Activated CD8-positive, alpha-beta memory T cell treated with anti-CD3 and anti-CD28 coated beads, Interleukin-2, amount 50 U/mL, for 1 hour (primary cell): ENCODE data around the gene TECPR2.
A peak's percentile ranks its signal among the peaks of the same experiment; 100 is the strongest.

ENCODE experiments used
- DNase-seq: peaks from one replicate; pipeline ENCODE4 v3.0.0-alpha.2; 2020; ENCODE audit errors: extremely low read depth

The TECPR2 gene

DNA sequence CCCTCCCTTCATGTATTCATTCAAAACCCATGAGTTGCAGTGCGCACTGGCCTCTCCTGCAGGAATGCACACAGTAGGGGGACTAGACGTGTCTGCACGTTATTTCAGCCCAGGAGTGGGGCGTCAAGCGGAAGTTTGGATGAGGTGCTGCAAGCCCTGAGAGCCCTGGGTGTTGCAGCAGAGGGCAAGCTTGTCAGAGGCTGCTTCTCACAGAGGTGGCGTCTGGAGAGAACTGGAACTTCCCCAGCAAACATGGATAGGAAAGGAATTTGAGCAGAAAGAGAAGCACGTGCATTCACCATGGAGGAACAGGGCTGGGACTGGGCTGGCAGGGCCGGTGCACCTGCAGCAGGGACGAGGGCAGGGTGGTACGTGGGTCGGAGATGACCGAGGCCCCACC, 64.9 kb downstream of the TECPR2 start:
- no peak for DNase-seq

DNA sequence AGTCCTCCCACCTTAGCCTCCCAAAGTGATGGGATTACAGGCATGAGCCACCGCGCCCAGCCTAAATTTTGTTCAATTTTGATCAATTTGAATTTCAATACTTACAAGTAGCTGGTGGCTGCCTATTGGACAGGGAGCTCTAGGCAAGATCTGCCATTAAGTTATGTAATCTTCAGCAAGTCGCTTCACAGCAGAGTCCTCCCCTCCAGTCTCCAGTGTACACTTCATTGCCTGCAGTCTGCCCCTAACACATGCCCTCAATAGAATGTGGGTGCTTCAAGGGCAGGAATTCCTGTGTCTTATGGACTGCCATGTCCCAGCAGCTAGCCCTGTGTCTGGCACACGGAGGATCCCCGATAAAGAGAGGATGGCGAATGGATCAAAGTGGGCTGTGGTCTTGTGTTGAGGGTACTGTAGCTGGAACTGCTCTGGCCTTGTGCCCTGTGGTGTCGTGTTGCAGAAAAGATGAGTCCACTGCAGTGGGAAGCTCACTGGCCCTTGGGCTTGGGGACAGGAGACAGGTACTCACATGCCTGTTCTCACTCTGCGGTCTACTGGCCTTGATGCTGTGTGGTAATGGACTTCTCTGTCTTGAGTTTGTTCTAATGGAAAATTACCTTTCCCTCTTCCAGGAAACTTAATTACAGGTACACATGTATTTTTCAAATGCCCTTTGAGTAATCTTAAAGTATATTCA, 67.6 kb downstream of the TECPR2 start:
- no peak for DNase-seq

DNA sequence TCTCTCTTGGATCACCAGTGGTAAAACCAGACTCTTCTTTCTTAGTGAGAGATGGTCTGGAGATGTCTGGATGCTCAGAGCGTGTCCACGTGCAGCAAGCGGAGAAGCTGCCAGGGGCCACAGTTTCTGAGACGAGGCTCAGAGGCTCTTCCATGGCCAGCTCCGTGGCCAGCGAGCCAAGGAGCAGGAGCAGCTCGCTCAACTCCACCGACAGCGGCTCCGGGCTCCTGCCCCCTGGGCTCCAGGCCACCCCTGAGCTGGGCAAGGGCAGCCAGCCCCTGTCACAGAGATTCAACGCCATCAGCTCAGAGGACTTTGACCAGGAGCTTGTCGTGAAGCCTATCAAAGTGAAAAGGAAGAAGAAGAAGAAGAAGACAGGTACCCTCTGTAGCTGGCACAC, 69.0 kb downstream of the TECPR2 start:
- no peak for DNase-seq

DNA sequence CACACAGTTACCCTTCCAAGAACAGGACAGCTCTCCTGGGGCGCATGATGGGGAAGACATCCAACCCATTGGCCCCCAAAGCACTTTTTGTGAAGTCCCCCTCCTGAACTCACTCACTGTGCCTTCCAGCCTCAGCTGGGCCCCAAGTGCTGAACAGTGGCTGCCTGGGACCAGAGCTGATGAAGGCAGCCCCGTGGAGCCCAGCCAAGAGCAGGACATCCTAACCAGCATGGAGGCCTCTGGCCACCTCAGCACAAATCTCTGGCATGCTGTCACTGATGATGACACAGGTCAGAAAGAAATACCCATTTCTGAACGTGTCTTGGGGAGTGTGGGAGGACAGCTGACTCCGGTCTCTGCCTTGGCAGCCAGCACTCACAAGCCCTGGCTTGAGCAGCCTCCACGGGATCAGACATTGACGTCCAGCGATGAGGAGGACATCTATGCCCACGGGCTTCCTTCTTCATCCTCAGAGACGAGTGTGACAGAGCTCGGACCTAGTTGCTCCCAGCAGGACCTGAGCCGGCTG, 72.0 kb downstream of the TECPR2 start:
- no peak for DNase-seq

DNA sequence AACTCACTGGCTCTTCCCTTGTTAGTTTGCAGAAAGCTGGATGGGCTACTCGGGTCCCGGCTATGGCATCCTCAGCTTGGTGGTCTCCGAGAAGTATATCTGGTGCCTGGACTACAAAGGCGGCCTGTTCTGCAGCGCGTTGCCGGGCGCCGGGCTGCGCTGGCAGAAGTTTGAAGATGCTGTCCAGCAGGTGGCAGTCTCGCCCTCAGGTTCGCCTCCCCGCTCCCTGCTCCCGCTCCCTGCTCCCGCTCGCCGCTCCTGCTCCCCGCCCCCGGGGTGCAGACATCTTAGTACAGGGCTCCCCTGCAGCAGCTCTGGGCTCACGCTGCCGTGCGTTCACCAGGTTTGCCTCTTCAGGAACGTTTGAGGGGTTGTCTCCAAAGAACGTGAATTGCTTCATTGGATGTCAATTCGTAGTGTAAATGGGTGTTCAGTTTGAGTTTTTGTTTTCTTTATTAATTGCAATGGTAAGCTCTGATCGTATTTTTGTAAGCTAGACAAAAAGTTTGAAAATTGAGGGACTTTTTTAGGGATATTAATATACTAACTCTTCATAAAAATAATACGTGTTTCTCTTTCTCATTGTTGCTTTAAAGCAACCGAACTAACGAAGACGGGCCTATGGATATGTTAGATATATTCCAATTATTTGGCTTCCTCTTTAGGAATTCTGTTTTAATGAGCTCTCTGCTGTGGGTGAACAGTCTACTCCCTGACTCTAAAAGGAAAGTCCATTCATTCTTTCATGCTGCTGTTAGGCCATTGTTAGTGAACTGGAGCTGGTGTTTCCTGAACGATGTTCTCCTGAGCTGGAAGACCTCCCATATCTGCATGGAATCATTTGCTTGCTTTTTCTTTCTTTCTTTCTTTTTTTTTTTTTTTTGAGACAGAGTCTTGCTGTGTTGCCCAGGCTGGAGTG, 75.5 kb downstream of the TECPR2 start:
- DNase-seq: peak; percentile 24

DNA sequence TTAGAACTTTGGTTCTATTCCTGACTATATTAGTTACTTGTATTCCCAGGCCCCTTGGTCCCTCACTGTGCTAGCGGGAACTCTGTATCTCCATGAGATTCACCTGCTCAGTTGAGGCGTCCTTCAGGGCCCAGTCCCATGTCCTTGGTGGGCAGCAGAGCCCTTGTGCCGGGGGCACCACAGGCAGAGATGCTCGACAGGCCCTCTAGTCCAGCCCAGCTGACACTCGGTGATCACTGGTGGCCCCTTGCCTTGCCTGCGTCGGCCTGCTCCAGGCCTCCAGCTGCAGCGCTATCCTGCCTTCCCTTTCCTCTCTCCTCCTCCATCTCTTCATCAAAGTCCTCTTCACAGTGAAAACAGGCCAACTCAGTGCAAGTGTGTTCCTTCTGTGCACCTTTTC, 76.8 kb downstream of the TECPR2 start:
- no peak for DNase-seq

DNA sequence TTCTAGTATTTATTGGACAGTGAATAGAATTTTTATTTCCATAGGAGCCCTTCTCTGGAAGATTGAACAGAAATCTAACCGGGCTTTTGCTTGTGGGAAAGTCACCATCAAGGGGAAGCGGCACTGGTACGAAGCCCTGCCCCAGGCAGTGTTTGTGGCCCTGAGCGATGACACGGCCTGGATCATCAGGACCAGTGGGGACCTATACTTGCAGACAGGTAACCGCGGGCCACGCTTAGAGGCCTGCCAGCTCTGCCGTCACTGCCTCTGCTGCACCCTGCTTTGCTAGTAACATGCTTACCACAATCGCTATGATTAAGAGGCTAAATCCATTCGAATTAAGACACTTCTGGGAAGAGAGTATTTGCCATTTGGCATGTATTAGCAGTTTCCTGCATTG, 77.7 kb downstream of the TECPR2 start:
- no peak for DNase-seq

DNA sequence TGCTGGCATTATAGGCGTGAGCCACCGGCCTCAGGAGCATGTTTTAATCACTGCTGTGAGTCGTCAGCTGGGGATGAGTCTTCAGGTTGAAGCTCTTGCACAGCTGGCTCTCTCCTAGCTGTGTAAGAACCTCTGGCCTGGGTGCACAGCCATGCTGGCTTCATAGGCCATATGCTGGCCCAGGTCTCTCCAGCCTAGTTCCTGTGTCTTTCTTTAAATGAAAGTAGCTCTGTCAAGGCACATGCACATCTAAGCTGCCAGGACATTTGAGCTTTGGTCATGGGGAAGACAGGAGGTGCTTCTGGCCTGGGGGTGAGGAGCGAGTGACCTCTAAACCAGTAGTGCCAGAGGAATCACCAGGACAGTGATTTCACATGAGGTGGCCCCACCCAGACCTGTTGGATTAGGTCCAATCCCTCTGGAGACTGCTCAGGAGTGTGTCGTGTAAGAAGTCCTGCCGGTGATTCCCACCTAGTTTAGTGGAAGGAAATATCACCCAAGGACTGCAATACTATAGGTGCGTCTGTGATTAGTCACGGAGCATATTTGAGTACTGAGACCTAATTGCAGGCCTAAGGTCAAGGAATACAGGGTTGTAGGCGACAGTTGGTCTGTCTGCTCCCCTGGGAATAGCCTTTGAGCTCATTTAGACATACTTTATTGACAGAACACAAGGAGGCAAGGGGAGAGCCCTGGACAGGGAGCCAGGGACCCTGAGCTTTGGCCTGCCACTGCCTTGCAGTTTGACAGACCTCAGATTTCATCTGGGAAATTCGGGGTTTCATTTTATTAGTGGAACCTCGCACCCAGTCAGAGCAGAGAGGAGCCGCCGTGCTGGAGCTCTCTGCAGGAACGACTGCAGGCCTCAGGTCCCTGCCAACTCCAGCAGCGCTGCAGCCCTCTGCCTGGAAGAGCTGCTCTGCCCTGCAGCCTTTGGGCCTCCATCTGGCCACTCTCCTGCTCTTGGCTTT, 79.8 kb downstream of the TECPR2 start:
- no peak for DNase-seq

DNA sequence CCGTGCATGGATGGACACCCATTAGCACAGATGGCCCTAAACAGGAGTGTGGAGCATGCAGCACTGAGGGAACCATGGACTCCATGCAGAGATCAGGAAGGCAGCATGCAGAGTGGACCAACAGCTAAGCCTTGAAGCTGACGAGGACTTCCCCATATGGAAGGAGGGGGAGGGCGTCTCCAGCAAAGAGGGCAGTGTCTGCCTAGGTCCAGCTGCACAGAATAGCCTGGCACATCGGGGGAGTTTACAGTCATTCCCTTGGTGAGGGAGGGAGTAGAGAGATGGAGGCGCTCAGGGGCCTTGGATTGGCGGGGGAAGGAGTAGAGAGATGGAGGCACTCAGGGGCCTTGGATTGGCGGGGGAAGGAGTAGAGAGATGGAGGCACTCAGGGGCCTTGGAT, 82.3 kb downstream of the TECPR2 start:
- no peak for DNase-seq

DNA sequence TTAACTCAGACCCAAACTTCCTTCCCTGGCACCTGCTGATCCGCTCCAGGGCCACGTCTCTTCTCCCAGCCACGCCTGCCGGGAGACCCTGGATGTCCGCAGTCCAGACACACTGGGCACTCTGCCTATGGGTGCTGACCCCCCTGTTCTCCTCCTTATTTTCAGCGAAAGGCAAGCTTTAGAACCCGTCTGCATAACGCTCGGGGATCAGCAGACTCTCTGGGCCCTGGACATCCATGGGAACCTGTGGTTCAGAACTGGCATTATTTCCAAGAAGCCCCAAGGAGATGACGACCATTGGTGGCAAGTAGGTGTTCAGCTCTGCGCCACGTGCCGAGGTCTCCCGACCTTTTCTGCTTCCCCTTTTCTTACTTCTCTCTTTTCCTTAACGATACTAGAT, 82.9 kb downstream of the TECPR2 start:
- no peak for DNase-seq

DNA sequence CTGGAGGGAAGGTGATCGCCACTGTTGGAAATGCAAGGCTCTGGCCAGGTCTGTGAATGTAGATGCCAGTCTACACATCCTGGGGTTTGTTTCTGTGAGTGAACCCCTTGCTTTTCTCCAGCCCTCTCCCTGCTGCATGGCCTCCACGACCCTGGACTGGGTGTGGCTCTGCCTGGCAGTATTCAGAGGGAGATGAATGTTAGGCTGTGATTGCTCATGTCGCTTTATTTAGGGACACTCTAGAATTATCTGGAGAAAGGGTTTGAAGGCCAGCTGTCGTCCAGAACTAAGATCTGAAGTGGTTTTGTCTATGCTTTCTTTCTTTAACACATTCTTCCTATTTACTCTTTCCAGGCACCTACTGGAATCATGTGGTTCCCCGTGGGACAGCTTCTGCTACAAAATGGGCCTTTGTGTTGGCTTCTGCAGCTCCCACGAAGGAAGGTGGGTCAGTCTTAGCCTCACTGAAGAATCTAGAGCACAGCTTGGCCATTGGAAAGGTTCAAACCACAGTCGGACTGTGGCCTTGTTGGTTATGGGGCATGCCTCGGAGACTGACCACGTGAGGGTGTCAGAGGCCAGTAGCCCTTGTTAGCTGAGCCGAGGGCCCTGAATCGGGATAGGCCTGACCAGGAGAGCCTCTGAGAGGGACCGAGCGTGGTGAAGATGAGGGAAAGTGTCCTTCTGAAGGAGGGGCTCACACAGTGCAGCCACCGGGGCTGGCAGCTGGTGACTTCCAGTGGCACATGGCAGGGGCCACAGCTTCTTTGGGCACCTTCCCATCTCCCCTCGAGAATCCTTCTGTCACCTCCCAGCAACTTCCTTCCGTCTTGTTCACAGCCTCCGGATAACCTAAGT, 87.7 kb downstream of the TECPR2 start:
- no peak for DNase-seq

DNA sequence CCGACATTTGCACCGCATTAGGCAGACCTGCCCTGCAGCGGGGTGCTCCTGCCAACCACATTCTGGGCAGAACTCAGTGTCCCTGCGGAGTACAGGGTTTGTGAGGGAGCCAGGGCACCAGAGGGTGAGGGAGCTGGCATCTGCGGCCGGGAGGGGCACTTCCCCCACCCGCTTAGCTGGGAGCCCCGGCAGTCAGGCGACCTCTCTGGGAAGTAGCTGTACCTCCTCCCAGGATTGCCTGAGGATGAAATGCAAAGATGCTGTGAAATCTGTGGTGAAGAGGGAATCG, 88.3 kb downstream of the TECPR2 start:
- no peak for DNase-seq

DNA sequence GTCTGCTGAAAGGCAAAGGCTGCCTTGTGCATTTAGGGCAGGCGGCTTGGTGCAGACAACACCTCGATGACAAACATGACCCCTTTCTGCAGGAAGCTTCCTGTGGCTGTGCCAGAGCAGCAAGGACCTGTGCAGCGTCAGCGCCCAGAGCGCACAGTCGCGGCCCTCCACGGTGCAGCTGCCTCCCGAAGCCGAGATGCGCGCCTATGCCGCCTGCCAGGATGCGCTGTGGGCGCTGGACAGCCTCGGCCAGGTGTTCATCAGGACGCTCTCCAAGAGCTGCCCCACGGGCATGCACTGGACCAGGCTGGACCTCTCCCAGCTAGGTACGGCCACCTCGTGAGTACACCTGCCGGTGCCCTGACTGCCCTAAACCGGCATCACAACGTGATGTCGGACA, 89.6 kb downstream of the TECPR2 start:
- no peak for DNase-seq

DNA sequence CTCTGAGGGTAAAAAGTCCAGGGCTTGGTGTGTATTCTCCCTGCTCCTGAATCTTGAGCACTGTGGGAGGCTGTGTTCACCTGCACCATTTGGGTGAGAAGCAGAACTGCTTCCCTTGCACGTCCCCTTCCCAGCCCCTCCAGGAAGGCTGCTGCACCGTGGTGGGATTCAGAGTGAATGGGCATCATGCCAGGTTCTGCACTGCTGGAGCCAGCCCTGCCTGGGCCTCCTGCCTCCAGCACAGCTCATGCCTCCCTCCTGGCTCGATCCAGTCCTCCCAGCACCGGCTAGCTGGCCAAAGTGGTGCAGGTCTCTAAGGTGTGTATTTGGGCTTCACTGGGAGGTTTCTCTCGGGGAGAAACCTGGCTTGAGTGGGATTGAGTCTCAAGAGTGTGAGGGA, 92.0 kb downstream of the TECPR2 start:
- no peak for DNase-seq

DNA sequence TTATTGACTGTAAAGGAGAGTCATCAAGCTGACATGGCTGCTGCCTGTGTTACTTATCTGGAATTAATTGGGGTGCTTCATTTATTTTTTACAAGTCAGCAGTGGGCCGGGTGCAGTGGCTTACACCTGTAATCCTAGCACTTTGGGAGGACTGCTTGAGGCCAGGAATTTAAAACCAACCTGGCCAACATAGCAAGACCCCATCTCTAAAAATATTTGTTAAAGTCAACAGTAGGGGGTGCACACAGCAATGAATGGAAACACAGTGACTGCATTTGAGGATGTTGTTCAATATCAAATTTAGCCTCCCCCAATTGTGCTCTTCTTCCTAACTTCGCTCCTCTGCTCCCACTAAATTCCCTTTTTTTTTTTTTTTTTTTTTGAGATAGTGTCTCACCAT, 94.8 kb downstream of the TECPR2 start:
- DNase-seq: no peak

DNA sequence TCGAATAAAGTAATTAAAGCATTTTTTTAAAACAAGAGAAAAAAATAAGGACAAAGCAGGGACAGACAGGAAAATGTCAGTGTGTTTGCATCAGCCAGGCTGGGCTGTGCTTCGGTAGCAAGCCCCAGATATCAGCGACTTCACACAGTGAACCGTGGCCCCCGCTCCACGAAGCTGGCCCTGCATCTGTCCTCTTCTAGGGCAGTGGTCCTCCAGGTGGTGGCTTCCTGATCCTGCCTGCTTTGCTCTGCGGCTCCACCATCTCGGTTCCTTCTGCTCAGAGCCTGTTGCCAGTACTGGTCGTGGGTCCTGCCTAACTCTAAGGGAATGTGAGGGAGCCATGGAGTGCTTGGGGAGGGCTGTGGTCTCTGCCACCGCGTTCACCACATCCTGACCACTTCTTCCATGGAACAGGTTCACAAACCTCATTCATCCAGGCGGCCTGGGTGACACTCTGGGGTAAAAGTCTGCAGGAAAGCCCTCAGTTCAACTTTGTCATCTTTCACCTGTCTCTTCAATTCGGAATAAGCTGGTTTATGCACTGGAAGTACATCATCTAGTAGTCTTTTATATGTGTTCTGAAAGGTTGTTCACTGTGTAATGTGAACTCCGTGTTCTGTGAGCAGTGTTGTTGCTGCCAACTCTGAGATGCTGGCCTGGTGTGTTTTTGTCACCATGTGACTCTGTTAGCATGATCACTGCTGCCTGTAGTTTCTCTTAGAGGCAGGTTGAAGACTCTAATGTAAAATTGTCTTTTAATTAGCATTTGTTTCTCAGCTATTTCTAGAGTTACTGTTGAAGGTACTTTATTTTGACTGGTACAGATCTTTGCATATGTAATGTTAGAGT, 99.0 kb downstream of the TECPR2 start:
- no peak for DNase-seq

DNA sequence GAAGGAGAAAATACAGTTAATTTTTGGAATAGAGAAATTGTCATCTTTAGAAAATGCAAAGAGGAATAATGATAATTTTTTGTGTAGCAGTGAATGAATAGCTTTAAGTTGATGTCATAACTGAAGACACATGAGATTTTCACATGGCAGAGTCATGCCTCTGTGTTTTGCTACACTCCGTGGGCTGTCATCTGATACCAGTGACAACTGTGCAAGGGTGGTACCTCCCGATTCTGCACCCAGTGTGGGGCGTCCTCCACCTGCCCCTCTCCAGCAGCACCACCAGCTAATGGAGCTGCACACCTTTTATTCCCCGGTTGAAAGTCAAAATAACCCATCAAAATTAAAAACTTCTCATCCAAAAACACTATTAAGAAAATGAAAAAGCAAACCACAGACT, 99.7 kb downstream of the TECPR2 start:
- no peak for DNase-seq

DNA sequence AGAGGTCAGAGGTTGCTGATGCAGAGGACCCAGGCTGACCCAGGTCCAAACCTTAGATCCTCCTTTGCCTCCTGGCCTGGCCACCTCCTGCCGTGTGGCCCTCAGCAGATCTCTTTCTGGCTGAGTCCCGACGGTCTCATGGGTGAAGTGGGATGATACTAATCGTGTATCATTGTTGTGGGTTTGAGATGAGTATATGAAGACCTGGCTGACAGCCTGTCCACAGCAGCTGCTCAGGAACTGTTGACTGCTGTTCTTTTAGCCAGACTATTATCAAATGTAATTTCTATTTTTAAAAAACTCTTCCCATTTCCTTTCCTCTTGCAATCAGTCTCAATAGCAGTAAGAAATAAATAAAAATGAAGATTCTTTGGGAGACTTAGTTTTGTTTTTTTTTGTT, 101.3 kb downstream of the TECPR2 start:
- DNase-seq: no peak

DNA sequence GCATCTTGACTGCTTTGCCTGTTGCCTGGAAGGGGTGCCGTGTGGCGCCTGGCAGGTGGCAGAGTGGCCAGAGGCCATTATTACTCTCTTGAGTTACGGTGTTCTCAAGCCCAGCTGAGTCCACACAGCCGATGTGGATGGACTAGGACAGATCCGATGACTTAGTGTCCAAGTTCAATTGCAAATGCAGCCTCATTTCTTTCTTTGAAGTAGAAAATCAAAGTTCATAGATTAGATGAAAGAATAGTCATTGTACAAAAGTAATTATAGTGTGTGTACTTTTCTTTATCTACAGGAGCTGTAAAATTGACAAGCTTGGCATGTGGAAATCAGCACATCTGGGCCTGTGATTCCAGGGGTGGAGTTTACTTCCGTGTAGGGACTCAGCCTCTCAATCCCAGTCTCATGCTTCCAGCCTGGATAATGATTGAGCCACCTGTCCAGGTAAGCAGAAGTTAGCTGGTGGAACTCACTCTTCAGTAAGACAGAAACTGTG, 102.2 kb downstream of the TECPR2 start:
- no peak for DNase-seq

DNA sequence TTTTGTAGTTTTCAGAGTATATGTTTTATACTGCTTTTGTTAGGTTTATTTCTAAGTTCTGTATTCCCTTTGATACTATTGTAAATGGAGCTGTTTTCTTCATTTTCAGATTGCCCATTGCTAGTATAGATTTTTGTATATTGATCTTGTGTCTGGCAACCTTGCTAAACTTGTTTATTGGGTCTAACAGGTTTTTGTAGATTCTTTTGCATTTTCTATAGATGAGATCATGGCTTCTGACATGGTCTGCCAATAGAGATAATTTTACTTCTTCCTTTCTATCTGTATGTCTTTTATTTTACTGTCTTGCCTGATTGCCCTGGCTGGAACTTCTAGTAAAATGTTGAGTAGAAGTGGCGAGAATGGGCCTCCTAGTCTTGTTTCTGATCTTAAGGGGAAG, 106.5 kb downstream of the TECPR2 start:
- DNase-seq: no peak
